Parathyroid adenoma (tissue), 2 donors: ENCODE results near the gene SEMA6B.

Experiments
- H2AFZ ChIP-seq: fragments of 300-600 bp; sonication (generic); one replicate; pipeline ENCODE4 v1.7.0; 2017; ENCODE audit warnings: antibody characterized with exemption, mild to moderate bottlenecking
- H3K27ac ChIP-seq: fragments of 300-600 bp; sonication (generic); one replicate; pipeline ENCODE4 v1.7.0; 2017
- H3K27me3 ChIP-seq: fragments of 300-600 bp; sonication (generic); one replicate; pipeline ENCODE4 v1.7.0; 2017; ENCODE audit warnings: low read length; ENCODE audit not compliant: control insufficient read depth, insufficient read depth
- H3K36me3 ChIP-seq: fragments of 300-600 bp; sonication (generic); one replicate; pipeline ENCODE4 v1.7.0; 2017; ENCODE audit warnings: low read length; ENCODE audit not compliant: control insufficient read depth, insufficient read depth
- H3K4me1 ChIP-seq: fragments of 300-600 bp; sonication (generic); one replicate; pipeline ENCODE4 v1.7.0; 2017; ENCODE audit warnings: control low read depth
- H3K4me2 ChIP-seq: fragments of 300-600 bp; sonication (generic); one replicate; pipeline ENCODE4 v1.7.0; 2017; ENCODE audit warnings: low read length
- H3K4me3 ChIP-seq: fragments of 300-600 bp; sonication (generic); one replicate; pipeline ENCODE4 v1.7.0; 2017; ENCODE audit warnings: low read depth, low read length
- H3K79me2 ChIP-seq: fragments of 300-600 bp; sonication (generic); one replicate; pipeline ENCODE4 v1.7.0; 2017; ENCODE audit warnings: control low read depth
- H3K9ac ChIP-seq: fragments of 300-600 bp; sonication (generic); one replicate; pipeline ENCODE4 v1.7.0; 2017; ENCODE audit warnings: mild to moderate bottlenecking
- H3K9me3 ChIP-seq: fragments of 300-600 bp; sonication (generic); one replicate; pipeline ENCODE4 v1.7.0; 2017; ENCODE audit warnings: low read length; ENCODE audit not compliant: control insufficient read depth
- TF ChIP-seq, protein P1 (sequence below): fragments of 300-600 bp; sonication (generic); IDR thresholded peaks from one replicate; pipeline ENCODE4 v1.7.0; 2017; ENCODE audit warnings: antibody characterized with exemption, mild to moderate bottlenecking
- donor health status: primary hyperparathyroidism.

Gene SEMA6B

DNA sequence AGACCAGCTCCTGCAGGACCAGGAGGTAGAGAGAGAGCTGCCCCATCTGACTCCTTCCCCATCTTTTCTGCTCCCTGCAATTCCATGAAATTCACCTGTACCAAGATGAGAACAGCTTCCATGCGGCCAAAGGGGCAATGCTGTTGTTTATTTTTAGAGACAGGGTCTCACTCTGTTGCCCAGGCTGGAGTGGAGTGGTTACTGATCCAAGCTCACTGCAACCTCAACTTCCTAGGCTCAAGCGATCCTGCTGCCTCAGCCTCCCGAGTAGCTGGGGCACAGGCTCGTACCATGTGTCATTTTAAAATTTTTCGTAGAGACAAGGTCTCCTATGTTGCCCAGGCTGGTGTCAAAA lies 37.6 kb downstream of the SEMA6B start:
- Histone ChIP-seq H2AFZ (no peak overlapping the region), H3K79me2 (no peaks in the 10 kb centered on the region), H3K27ac (no peak overlapping the region), H3K36me3 (no peaks in the 10 kb centered on the region), H3K4me2 (no peak overlapping the region), H3K4me3 (no peak overlapping the region), H3K27me3 (no peaks in the 10 kb centered on the region), H3K9me3 (no peaks in the 10 kb centered on the region), H3K4me1 (no peaks in the 10 kb centered on the region), H3K9ac (no peak overlapping the region)
- TF ChIP-seq, protein P1, sequence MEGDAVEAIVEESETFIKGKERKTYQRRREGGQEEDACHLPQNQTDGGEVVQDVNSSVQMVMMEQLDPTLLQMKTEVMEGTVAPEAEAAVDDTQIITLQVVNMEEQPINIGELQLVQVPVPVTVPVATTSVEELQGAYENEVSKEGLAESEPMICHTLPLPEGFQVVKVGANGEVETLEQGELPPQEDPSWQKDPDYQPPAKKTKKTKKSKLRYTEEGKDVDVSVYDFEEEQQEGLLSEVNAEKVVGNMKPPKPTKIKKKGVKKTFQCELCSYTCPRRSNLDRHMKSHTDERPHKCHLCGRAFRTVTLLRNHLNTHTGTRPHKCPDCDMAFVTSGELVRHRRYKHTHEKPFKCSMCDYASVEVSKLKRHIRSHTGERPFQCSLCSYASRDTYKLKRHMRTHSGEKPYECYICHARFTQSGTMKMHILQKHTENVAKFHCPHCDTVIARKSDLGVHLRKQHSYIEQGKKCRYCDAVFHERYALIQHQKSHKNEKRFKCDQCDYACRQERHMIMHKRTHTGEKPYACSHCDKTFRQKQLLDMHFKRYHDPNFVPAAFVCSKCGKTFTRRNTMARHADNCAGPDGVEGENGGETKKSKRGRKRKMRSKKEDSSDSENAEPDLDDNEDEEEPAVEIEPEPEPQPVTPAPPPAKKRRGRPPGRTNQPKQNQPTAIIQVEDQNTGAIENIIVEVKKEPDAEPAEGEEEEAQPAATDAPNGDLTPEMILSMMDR = no peak

DNA sequence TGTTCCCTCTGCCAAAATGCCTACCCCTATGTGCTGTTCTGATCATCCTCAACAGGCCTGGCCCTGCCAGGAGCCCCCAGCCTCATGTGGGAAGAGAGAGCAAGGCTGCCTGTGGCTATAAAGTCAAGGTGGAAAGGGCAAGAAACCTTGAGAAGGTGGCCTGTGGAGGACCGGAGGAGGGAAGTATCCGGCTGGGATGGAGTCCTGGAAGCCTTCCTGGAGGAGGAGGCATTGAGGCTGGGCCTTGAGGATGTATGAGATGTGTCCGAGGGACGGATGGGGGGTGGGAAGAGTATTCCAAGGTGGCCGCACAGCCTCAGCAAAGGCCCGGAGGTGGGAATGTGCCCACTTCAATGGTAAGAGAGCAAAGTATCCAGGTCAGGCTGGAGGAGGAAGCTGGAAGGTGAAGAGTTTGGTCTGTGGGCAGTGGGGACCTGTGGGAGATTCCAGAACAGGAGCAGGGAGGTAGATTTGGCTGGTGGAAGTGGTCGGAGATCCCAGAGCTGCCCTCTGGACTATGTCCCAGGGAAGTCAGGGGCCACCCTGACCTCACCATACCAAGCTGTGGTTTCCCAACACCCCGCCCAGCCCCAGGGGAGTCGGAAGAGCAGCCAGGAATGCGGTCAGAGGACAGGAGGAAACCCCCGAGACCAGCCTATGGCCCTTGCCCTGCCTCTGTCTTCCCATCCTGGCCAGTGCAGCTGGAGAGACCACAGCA lies 38.2 kb downstream of the SEMA6B start:
- TF ChIP-seq, protein P1 = no peak
- Histone ChIP-seq H2AFZ (no peak overlapping the region), H3K4me2 (no peak overlapping the region), H3K9ac (no peak overlapping the region), H3K79me2 (no peaks in the 10 kb centered on the region), H3K27ac (no peak overlapping the region), H3K27me3 (no peaks in the 10 kb centered on the region), H3K36me3 (no peaks in the 10 kb centered on the region), H3K4me3 (no peak overlapping the region), H3K9me3 (no peaks in the 10 kb centered on the region), H3K4me1 (no peaks in the 10 kb centered on the region)

GRCh38 chr19:4519521-4520277 lies 39.8 kb downstream of the SEMA6B start:
- H3K27me3 ChIP-seq = no peaks in the 10 kb centered on the region
- no peak overlapping the region for H3K4me3 ChIP-seq
- no peak overlapping the region for H3K4me2 ChIP-seq
- H2AFZ ChIP-seq = no peak overlapping the region
- TF ChIP-seq, protein P1 = no peak
- H3K4me1 ChIP-seq = no peaks in the 10 kb centered on the region
- H3K9me3 ChIP-seq = no peaks in the 10 kb centered on the region
- no peak overlapping the region for H3K9ac ChIP-seq
- H3K36me3 ChIP-seq = no peaks in the 10 kb centered on the region
- H3K79me2 ChIP-seq = no peaks in the 10 kb centered on the region
- no peak overlapping the region for H3K27ac ChIP-seq

- Histone ChIP-seq H3K27ac (no peak overlapping the region), H3K9ac (no peak overlapping the region), H3K36me3 (no peaks in the 10 kb centered on the region), H3K4me1 (no peaks in the 10 kb centered on the region), H3K9me3 (no peaks in the 10 kb centered on the region), H3K4me2 (no peak overlapping the region), H3K4me3 (no peak overlapping the region), H3K79me2 (no peaks in the 10 kb centered on the region), H2AFZ (no peak overlapping the region), H3K27me3 (no peaks in the 10 kb centered on the region)
- TF ChIP-seq, protein P1 = no peak
Observed at GRCh38 chr19:4519172-4519496, 40.4 kb downstream of the SEMA6B start.
